ENCODE results near the gene BRPF1. TPM values are rescaled to one million over a fixed set of nuclear protein-coding genes. Genes with fewer than 3 reads are reported as not detected.

The BRPF1 gene
- total RNA-seq, 2 experiments from 2014 or later, result 23.7 to 25.6 TPM

- H3K27me3 ChIP-seq (ENCODE audit: control insufficient read depth in 1 of 2, insufficient read depth in 2 of 2, low read length in 2 of 2), result no peaks in the 10 kb centered on the region
- TF ChIP-seq CTCF (IDR thresholded peaks at IDR 0.05), result no peak
- ChIA-PET CTCF (no interaction called here), POLR2A (interaction anchor here (0.7 kb wide), 1 partner anchor 10 kb away, joined by 3 read pairs; no protein-coding TSS in a partner anchor)
- Mint-ChIP-seq H3K36me3 (ENCODE audit: low read depth) (peaks cover 96% of the 10 kb centered on the region), H3K9me3 (no peaks in the 10 kb centered on the region), H3K27ac (no peak overlapping the region), H3K4me3 (no peak overlapping the region), H3K4me1 (ENCODE audit: low read depth) (no peaks in the 10 kb centered on the region), H3K27me3 (no peaks in the 10 kb centered on the region)
- peaks cover 98% of the 10 kb centered on the region for H3K36me3 ChIP-seq (ENCODE audit: insufficient read depth, low read length)
- DNase-seq (no peak), ATAC-seq (ENCODE audit: poor library complexity) (no peak)
- H3K27ac ChIP-seq (ENCODE audit: low read depth in 1 of 2, low read length in 2 of 2), result no peak overlapping the region
- intact Hi-C loops (cut with DNase I, micrococcal nuclease), result no loop called here
- H3K4me1 ChIP-seq (ENCODE audit: insufficient read depth, low read length), result no peaks in the 10 kb centered on the region
- H3K9me3 ChIP-seq (ENCODE audit: control insufficient read depth in 1 of 2, insufficient read depth in 1 of 2, low read length in 2 of 2), result no peaks in the 10 kb centered on the region
- H3K4me3 ChIP-seq (ENCODE audit: low read length), result no peak overlapping the region
Observed at GRCh38 chr3:9692416-9692815, 39.1 kb upstream of the BRPF1 start.

DNA sequence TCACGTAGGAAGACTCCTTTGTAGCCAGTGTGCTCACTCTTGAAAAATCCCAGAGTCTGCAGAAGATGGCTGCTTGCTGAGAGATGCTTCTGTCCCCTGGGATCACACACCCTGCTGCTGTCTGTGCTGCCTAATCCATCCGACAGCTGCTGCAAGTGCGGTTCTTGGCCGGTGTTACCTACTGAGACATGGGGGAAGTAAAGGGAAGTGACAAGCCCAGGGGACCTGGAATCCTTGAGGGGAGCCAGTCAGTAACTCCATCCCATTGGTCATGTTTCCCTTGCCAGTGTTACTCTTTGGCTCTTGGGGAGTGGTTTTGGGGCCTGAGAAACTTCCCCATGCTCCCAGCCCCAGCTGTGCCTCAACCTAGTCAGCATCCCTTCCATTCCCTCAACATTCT, 36.2 kb upstream of the BRPF1 start:
- H3K36me3 ChIP-seq (ENCODE audit: insufficient read depth, low read length), result peaks cover 89% of the 10 kb centered on the region
- H3K4me3 ChIP-seq (ENCODE audit: low read length), result no peak overlapping the region
- POLR2A ChIA-PET, result no interaction called here
- H3K27ac ChIP-seq (ENCODE audit: low read depth in 1 of 2, low read length in 2 of 2), result no peak overlapping the region
- H3K9me3 ChIP-seq (ENCODE audit: control insufficient read depth in 1 of 2, insufficient read depth in 1 of 2, low read length in 2 of 2), result no peaks in the 10 kb centered on the region
- no peak for DNase-seq
- no peak for TF ChIP-seq CTCF (IDR thresholded peaks at IDR 0.05)
- H3K4me3 Mint-ChIP-seq, result no peak overlapping the region
- CTCF ChIA-PET, result no interaction called here
- H3K9me3 Mint-ChIP-seq, result no peaks in the 10 kb centered on the region
- H3K4me1 ChIP-seq (ENCODE audit: insufficient read depth, low read length), result no peaks in the 10 kb centered on the region
- H3K36me3 Mint-ChIP-seq (ENCODE audit: low read depth), result peaks cover 89% of the 10 kb centered on the region
- no peaks in the 10 kb centered on the region for H3K27me3 Mint-ChIP-seq
- H3K4me1 Mint-ChIP-seq (ENCODE audit: low read depth), result no peaks in the 10 kb centered on the region
- intact Hi-C loops (cut with DNase I, micrococcal nuclease), result no loop called here
- no peaks in the 10 kb centered on the region for H3K27me3 ChIP-seq (ENCODE audit: control insufficient read depth in 1 of 2, insufficient read depth in 2 of 2, low read length in 2 of 2)
- ATAC-seq (ENCODE audit: poor library complexity), result no peak
- H3K27ac Mint-ChIP-seq, result no peak overlapping the region

DNA sequence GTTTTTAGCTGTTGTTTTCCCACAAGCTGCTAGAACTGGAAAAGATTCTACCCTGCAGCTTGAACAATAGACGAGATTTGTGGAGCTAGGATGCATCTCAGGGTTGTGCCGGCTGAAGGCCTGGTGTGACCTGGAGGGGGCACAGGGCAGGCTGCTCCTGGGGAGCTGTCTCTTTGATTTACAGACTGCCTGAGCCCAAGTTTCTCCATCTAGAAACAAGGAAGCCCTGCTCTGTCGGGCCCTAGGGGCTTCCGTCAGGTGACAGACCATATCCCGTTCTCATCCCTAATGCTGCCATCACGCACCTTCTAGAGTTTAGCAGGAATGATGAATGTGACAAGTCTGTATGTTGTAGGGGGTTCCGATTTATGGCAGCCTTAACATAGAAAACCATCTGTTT, 35.8 kb upstream of the BRPF1 start:
- Mint-ChIP-seq H3K4me1 (ENCODE audit: low read depth) (no peaks in the 10 kb centered on the region), H3K27me3 (no peaks in the 10 kb centered on the region), H3K9me3 (no peaks in the 10 kb centered on the region), H3K36me3 (ENCODE audit: low read depth) (peaks cover 89% of the 10 kb centered on the region), H3K27ac (no peak overlapping the region), H3K4me3 (no peak overlapping the region)
- ATAC-seq (ENCODE audit: poor library complexity) (no peak), DNase-seq (no peak)
- Histone ChIP-seq H3K27ac (ENCODE audit: low read depth in 1 of 2, low read length in 2 of 2) (no peak overlapping the region), H3K9me3 (ENCODE audit: control insufficient read depth in 1 of 2, insufficient read depth in 1 of 2, low read length in 2 of 2) (no peaks in the 10 kb centered on the region), H3K36me3 (ENCODE audit: insufficient read depth, low read length) (peaks cover 88% of the 10 kb centered on the region), H3K4me1 (ENCODE audit: insufficient read depth, low read length) (no peaks in the 10 kb centered on the region), H3K4me3 (ENCODE audit: low read length) (no peak overlapping the region), H3K27me3 (ENCODE audit: control insufficient read depth in 1 of 2, insufficient read depth in 2 of 2, low read length in 2 of 2) (no peaks in the 10 kb centered on the region)
- CTCF ChIA-PET, result no interaction called here
- POLR2A ChIA-PET, result no interaction called here
- intact Hi-C loops (cut with DNase I, micrococcal nuclease), result no loop called here
- TF ChIP-seq CTCF (IDR thresholded peaks at IDR 0.05), result no peak
